Peyer's patch (tissue), 4 donors: ENCODE measurements around the gene HTT.

Experiments
- POLR2A ChIP-seq, 2 donors: fragments of 450-650 bp; IDR thresholded peaks; one replicate each; pipeline ENCODE4 v1.5.1; 2017; ENCODE audit warnings: antibody characterized with exemption in 2 of 2, mild to moderate bottlenecking in 2 of 2, moderate library complexity in 2 of 2
- TF ChIP-seq, protein P1 (sequence below), 6 experiments: fragments of 450-650 bp in 4 of 6; fragments of 200-600 bp in 2 of 6; sonication (generic) in 1 of 6; IDR thresholded peaks; one replicate each; pipeline ENCODE4 v1.5.1; 2017 to 2019; ENCODE audit warnings: antibody characterized with exemption in 6 of 6, mild to moderate bottlenecking in 3 of 6, moderate library complexity in 1 of 6

DNA sequence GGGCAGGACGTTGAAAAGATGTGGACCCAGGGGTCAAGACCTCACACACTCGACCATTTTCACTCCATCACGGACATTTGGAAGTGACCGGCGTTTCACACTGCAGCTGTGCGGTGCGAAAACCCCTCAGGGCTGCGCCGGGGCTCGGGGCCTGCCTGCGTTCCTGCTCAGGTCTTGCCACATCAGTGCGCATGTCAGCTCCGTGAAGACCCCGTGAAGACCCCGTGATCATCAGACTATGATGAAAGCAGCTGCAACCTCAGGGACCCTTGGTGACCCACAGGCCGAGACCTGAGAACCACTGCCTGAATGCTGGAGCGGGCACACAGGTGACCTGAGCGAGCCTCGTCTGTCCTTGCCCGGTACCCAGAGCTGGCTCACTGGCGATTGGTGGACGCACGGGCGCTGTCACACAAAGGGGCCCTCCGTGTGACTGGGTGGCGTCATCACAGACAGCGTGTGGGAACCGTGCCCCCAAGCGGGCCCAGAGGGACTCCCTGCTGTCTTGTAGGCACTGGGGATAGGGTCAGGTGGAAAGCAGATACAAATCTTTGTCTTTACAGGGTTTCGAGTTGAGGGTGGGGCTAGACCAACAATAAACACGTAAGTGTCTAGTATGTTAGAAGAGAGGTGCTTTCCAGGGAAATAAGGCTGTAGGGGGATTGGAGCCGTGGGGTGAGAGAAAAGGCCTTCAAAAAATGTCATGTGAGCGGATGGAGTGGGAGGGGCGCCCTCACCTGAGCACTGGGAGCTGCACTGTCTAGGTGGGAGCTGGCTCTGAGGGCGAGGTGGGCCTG, 187.1 kb downstream of the HTT start:
- TF ChIP-seq, protein P1, sequence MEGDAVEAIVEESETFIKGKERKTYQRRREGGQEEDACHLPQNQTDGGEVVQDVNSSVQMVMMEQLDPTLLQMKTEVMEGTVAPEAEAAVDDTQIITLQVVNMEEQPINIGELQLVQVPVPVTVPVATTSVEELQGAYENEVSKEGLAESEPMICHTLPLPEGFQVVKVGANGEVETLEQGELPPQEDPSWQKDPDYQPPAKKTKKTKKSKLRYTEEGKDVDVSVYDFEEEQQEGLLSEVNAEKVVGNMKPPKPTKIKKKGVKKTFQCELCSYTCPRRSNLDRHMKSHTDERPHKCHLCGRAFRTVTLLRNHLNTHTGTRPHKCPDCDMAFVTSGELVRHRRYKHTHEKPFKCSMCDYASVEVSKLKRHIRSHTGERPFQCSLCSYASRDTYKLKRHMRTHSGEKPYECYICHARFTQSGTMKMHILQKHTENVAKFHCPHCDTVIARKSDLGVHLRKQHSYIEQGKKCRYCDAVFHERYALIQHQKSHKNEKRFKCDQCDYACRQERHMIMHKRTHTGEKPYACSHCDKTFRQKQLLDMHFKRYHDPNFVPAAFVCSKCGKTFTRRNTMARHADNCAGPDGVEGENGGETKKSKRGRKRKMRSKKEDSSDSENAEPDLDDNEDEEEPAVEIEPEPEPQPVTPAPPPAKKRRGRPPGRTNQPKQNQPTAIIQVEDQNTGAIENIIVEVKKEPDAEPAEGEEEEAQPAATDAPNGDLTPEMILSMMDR (IDR thresholded peaks at IDR 0.05) = no peak
- TF ChIP-seq POLR2A (IDR thresholded peaks at IDR 0.05) = no peak
